Ishikawa (cell line): ENCODE results near the gene CUEDC2.

ENCODE experiments used
- CEBPB ChIP-seq: IDR thresholded peaks from 2 replicates; pipeline ENCODE4 v1.6.1; 2012
- CREB1 ChIP-seq: IDR thresholded peaks from 2 replicates; pipeline ENCODE4 v1.6.1; 2012; ENCODE audit warnings: low read depth
- EGR1 ChIP-seq: IDR thresholded peaks from 2 replicates; pipeline ENCODE4 v1.6.1; 2012
- EP300 ChIP-seq: IDR thresholded peaks from 2 replicates; pipeline ENCODE4 v1.6.1; 2012; ENCODE audit warnings: borderline replicate concordance
- FOXM1 ChIP-seq: IDR thresholded peaks from 2 replicates; pipeline ENCODE4 v1.6.1; 2012; ENCODE audit warnings: low read depth, borderline replicate concordance
- MAX ChIP-seq: IDR thresholded peaks from 2 replicates; pipeline ENCODE4 v1.6.1; 2012
- NFIC ChIP-seq: IDR thresholded peaks from 2 replicates; pipeline ENCODE4 v1.6.1; 2012
- RAD21 ChIP-seq: IDR thresholded peaks from 2 replicates; pipeline ENCODE4 v1.6.1; 2012; ENCODE audit warnings: low read depth
- REST ChIP-seq: IDR thresholded peaks from 2 replicates; pipeline ENCODE4 v1.6.1; 2012; ENCODE audit warnings: low read depth, mild to moderate bottlenecking
- TAF1 ChIP-seq: IDR thresholded peaks from 2 replicates; pipeline ENCODE4 v1.6.1; 2012; ENCODE audit warnings: low read depth, mild to moderate bottlenecking
- TCF12 ChIP-seq: IDR thresholded peaks from 2 replicates; pipeline ENCODE4 v1.6.1; 2012; ENCODE audit warnings: low read depth
- TEAD4 ChIP-seq: IDR thresholded peaks from 2 replicates; pipeline ENCODE4 v1.6.1; 2012
- USF1 ChIP-seq: IDR thresholded peaks from 2 replicates; pipeline ENCODE4 v1.6.1; 2012
- YY1 ChIP-seq: IDR thresholded peaks from 2 replicates; pipeline ENCODE4 v1.6.1; 2012; ENCODE audit warnings: low read depth
- ZBTB7A ChIP-seq: IDR thresholded peaks from 2 replicates; pipeline ENCODE4 v1.6.1; 2012; ENCODE audit warnings: low read depth

The CUEDC2 gene

GRCh38 chr10:102465466-102465865 lies 33.1 kb upstream of the CUEDC2 start:
- TF ChIP-seq EGR1, result no peak
- TF ChIP-seq TEAD4, result no peak

GRCh38 chr10:102463983-102464382 lies 31.6 kb upstream of the CUEDC2 start:
- no peak for TF ChIP-seq TEAD4
- no peak for TF ChIP-seq ZBTB7A
- TF ChIP-seq USF1, result no peak
- no peak for TF ChIP-seq EP300
- TF ChIP-seq REST, result no peak
- no peak for TF ChIP-seq MAX
- TF ChIP-seq EGR1, result no peak
- no peak for TF ChIP-seq RAD21
- TF ChIP-seq FOXM1, result no peak
- no peak for TF ChIP-seq TCF12
- no peak for TF ChIP-seq YY1

GRCh38 chr10:102462512-102463054 lies 30.2 kb upstream of the CUEDC2 start:
- TF ChIP-seq TAF1 (no peak), FOXM1 (no peak), ZBTB7A (no peak), NFIC (no peak), EP300 (no peak), TEAD4 (no peak), REST (no peak), EGR1 (no peak), CEBPB (no peak), MAX (no peak), RAD21 (no peak), YY1 (no peak)

GRCh38 chr10:102461187-102462054 lies 29.0 kb upstream of the CUEDC2 start:
- no peak for TF ChIP-seq FOXM1
- no peak for TF ChIP-seq NFIC
- TF ChIP-seq CREB1, result peak; percentile 65
- peak; percentile 100 for TF ChIP-seq YY1
- TF ChIP-seq REST, result peak; percentile 75
- TF ChIP-seq TEAD4, result peak; percentile 11; the same call in 1 of the 2 replicates
- TF ChIP-seq RAD21, result no peak
- TF ChIP-seq EGR1, result peak; percentile 92
- TF ChIP-seq MAX, result peak; percentile 94
- peak; percentile 66 for TF ChIP-seq TAF1
- TF ChIP-seq ZBTB7A, result peak; percentile 70
- TF ChIP-seq CEBPB, result no peak
- TF ChIP-seq EP300, result 0 out of 2 replicates have a peak, but pooled peaks have one; percentile 7
- TF ChIP-seq USF1, result peak; percentile 97
- peak; percentile 48 for TF ChIP-seq TCF12
